Neural cell (in vitro differentiated cells): Measurements from ENCODE around the gene FERMT3. TPM values are rescaled to one million over a fixed set of nuclear protein-coding genes. Genes with fewer than 3 reads are reported as not detected.

Experiments
- H2AFZ ChIP-seq: fragments of 200-600, 300-800 bp; sonication (generic), shearing (Covaris generic); 2 replicates; pipeline ENCODE4 v1.6.0; 2014; ENCODE audit warnings: low read depth, mild to moderate bottlenecking, antibody characterized with exemption, low read length, moderate library complexity
- H3F3A ChIP-seq: fragments of 200-600 bp; shearing (Covaris generic); 2 replicates; pipeline ENCODE4 v1.6.1; 2016; ENCODE audit warnings: mild to moderate bottlenecking, moderate library complexity, mixed read lengths, antibody characterized with exemption, low read length; ENCODE audit not compliant: insufficient read depth, poor library complexity, severe bottlenecking
- H3K27ac ChIP-seq: fragments of 200-600, 300-800 bp; sonication (generic), shearing (Covaris generic); 2 replicates; pipeline ENCODE4 v1.5.1; 2014; ENCODE audit warnings: mild to moderate bottlenecking, low read length, moderate library complexity
- H3K27me3 ChIP-seq: fragments of 300-800, 200-600 bp; sonication (generic), shearing (Covaris generic); 2 replicates; pipeline ENCODE4 v1.6.0; 2014; ENCODE audit warnings: mild to moderate bottlenecking, low read depth, low read length, moderate library complexity; ENCODE audit not compliant: insufficient read depth
- H3K36me3 ChIP-seq: fragments of 300-800, 200-600 bp; sonication (generic), shearing (Covaris generic); 2 replicates; pipeline ENCODE4 v1.5.1; 2014; ENCODE audit warnings: mild to moderate bottlenecking, antibody characterized with exemption, low read length, moderate library complexity; ENCODE audit not compliant: insufficient read depth
- H3K4me2 ChIP-seq: fragments of 300-800, 200-600 bp; sonication (generic), shearing (Covaris generic); 2 replicates; pipeline ENCODE4 v1.6.0; 2014; ENCODE audit warnings: mild to moderate bottlenecking, low read length
- H3K4me3 ChIP-seq: fragments of 300-800, 200-600 bp; sonication (generic), shearing (Covaris generic); 2 replicates; pipeline ENCODE4 v1.5.1; 2014; ENCODE audit warnings: mild to moderate bottlenecking, low read length, moderate library complexity
- H3K79me2 ChIP-seq: fragments of 200-600 bp; shearing (Covaris generic); replicated peaks from 2 replicates; pipeline ENCODE4 v1.6.0; 2014; ENCODE audit warnings: mild to moderate bottlenecking, low read length, moderate library complexity; ENCODE audit not compliant: insufficient read depth
- H3K9ac ChIP-seq: fragments of 300-800, 200-600 bp; sonication (generic), shearing (Covaris generic); 2 replicates; pipeline ENCODE4 v1.6.1; 2016; ENCODE audit warnings: mild to moderate bottlenecking, low read length, mixed read lengths
- H3K9me2 ChIP-seq: fragments of 200-600 bp; shearing (Covaris generic); 2 replicates; pipeline ENCODE4 v1.6.1; 2016; ENCODE audit warnings: mild to moderate bottlenecking, low read length, mixed read lengths; ENCODE audit not compliant: insufficient read depth
- H3K9me3 ChIP-seq: fragments of 200-600, 300-800 bp; sonication (generic), shearing (Covaris generic); 2 replicates; pipeline ENCODE4 v1.6.1; 2016; ENCODE audit warnings: mild to moderate bottlenecking, mixed run types, low read length, moderate library complexity, mixed read lengths
- H4K20me1 ChIP-seq: fragments of 200-600 bp; shearing (Covaris generic); 2 replicates; pipeline ENCODE4 v1.6.1; 2016; ENCODE audit warnings: mild to moderate bottlenecking, mixed run types; ENCODE audit not compliant: insufficient read depth
- EP300 ChIP-seq: fragments of 450-650 bp; conservative IDR thresholded peaks from 2 replicates; pipeline ENCODE4 v1.6.1; 2014; ENCODE audit warnings: antibody characterized with exemption, mild to moderate bottlenecking, moderate library complexity; ENCODE audit not compliant: poor library complexity, severe bottlenecking
- EZH2 ChIP-seq: fragments of 200-600, 300-800 bp; shearing (Covaris generic), sonication (generic); IDR thresholded peaks from 2 replicates; pipeline ENCODE4 v1.6.1; 2014; ENCODE audit warnings: antibody characterized with exemption, low read length, borderline replicate concordance, mild to moderate bottlenecking; ENCODE audit not compliant: insufficient read depth, poor library complexity, severe bottlenecking
- MXI1 ChIP-seq: fragments of 450-650 bp; conservative IDR thresholded peaks from 2 replicates; pipeline ENCODE4 v1.6.1; 2014; ENCODE audit warnings: antibody characterized with exemption, mild to moderate bottlenecking; ENCODE audit not compliant: poor library complexity, severe bottlenecking
- POLR2AphosphoS5 ChIP-seq: IDR thresholded peaks from 2 replicates; pipeline ENCODE4 v1.6.1; 2012
- RAD21 ChIP-seq: fragments of 450-650 bp; conservative IDR thresholded peaks from 2 replicates; pipeline ENCODE4 v1.6.1; 2014; ENCODE audit warnings: antibody characterized with exemption, mild to moderate bottlenecking, moderate library complexity
- REST ChIP-seq: IDR thresholded peaks from 2 replicates; pipeline ENCODE4 v1.6.1; 2012; ENCODE audit warnings: borderline replicate concordance
- SMC3 ChIP-seq: fragments of 450-650 bp; conservative IDR thresholded peaks from 2 replicates; pipeline ENCODE4 v1.6.1; 2014; ENCODE audit warnings: antibody characterized with exemption, mild to moderate bottlenecking, moderate library complexity; ENCODE audit not compliant: poor library complexity
- TAF1 ChIP-seq: IDR thresholded peaks from 2 replicates; pipeline ENCODE4 v1.6.1; 2012; ENCODE audit warnings: low read depth
- polyA plus RNA-seq: library from polyadenylated mRNA; depleted of rRNA; stranded (reverse); fragments of >200 nt; gene quantifications from 2 replicates; pipeline ENCODE4 v1.2.3, GENCODE V29; 2014
- TF ChIP-seq, protein P1 (sequence below): fragments of 450-650 bp; IDR thresholded peaks from 2 replicates; pipeline ENCODE4 v1.5.1; 2014; ENCODE audit warnings: antibody characterized with exemption, mild to moderate bottlenecking, moderate library complexity; ENCODE audit not compliant: poor library complexity, severe bottlenecking

FERMT3 gene
- polyA plus RNA-seq, 1 donor from 2014 or later: 0.89 TPM

GRCh38 chr11:64231546-64231945, 25.0 kb downstream of the FERMT3 start:
- peaks cover 4% of the 10 kb centered on the region for H3K79me2 ChIP-seq

DNA sequence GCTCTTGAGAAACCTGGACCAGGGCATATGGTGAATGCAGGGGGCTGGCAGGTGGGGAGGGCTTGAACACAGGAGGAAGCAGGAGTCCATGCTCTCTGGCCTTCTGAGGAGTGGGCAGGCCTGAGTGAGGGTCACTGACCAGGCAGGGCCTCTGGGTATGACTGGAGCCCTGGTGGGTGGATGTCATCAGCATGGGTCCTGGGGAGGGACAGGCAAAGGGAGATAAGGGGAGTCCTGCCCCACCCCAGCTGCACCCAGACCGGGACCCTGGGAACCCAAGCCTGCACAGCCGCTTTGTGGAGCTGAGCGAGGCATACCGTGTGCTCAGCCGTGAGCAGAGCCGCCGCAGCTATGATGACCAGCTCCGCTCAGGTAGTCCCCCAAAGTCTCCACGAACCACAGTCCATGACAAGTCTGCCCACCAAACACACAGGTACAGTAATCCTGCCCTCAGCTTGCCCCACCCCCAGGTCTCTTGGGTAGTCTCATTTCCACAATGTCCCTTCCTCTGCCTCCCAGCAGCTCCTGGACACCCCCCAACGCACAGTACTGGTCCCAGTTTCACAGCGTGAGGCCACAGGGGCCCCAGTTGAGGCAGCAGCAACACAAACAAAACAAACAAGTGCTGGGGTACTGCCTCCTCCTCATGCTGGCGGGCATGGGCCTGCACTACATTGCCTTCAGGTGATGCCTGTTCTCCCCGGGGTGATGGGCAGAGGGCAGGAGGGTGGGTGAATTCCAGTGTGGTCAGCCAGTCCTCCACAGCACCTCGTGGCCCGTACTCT, 25.9 kb downstream of the FERMT3 start:
- H3K36me3 ChIP-seq: no peaks in the 10 kb centered on the region
- H3K9ac ChIP-seq: no peak overlapping the region
- peaks cover 8% of the 10 kb centered on the region for H3K27me3 ChIP-seq
- no peaks in the 10 kb centered on the region for H3F3A ChIP-seq
- no peak overlapping the region for H3K4me2 ChIP-seq
- no peaks in the 10 kb centered on the region for H3K79me2 ChIP-seq
- H3K27ac ChIP-seq: no peak overlapping the region
- H2AFZ ChIP-seq: no peak overlapping the region
- H4K20me1 ChIP-seq: no peaks in the 10 kb centered on the region
- no peaks in the 10 kb centered on the region for H3K9me2 ChIP-seq
- no peak overlapping the region for H3K4me3 ChIP-seq
- no peaks in the 10 kb centered on the region for H3K9me3 ChIP-seq
- TF ChIP-seq MXI1 (no peak), REST (no peak), RAD21 (no peak), EP300 (no peak), SMC3 (no peak)
- TF ChIP-seq, protein P1, sequence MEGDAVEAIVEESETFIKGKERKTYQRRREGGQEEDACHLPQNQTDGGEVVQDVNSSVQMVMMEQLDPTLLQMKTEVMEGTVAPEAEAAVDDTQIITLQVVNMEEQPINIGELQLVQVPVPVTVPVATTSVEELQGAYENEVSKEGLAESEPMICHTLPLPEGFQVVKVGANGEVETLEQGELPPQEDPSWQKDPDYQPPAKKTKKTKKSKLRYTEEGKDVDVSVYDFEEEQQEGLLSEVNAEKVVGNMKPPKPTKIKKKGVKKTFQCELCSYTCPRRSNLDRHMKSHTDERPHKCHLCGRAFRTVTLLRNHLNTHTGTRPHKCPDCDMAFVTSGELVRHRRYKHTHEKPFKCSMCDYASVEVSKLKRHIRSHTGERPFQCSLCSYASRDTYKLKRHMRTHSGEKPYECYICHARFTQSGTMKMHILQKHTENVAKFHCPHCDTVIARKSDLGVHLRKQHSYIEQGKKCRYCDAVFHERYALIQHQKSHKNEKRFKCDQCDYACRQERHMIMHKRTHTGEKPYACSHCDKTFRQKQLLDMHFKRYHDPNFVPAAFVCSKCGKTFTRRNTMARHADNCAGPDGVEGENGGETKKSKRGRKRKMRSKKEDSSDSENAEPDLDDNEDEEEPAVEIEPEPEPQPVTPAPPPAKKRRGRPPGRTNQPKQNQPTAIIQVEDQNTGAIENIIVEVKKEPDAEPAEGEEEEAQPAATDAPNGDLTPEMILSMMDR: no peak

More at GRCh38 chr11:64231546-64231945, 25.0 kb downstream of the FERMT3 start:
- no peak overlapping the region for H3K27ac ChIP-seq
- H3K4me2 ChIP-seq: no peak overlapping the region
- TF ChIP-seq EZH2 (no peak), SMC3 (no peak), EP300 (no peak), RAD21 (no peak), REST (no peak), TAF1 (no peak), POLR2AphosphoS5 (no peak), MXI1 (no peak)
- TF ChIP-seq, protein P1: no peak
- H2AFZ ChIP-seq: no peak overlapping the region
- H3F3A ChIP-seq: no peaks in the 10 kb centered on the region
- no peaks in the 10 kb centered on the region for H4K20me1 ChIP-seq
- peak overlapping the region; percentile 94 for H3K4me3 ChIP-seq
- no peaks in the 10 kb centered on the region for H3K9me2 ChIP-seq
- no peak overlapping the region for H3K9ac ChIP-seq
- H3K9me3 ChIP-seq: no peaks in the 10 kb centered on the region
- H3K36me3 ChIP-seq: no peaks in the 10 kb centered on the region
- peaks cover 8% of the 10 kb centered on the region for H3K27me3 ChIP-seq
